Measurements from ENCODE around the gene LRP3. TPM values are rescaled to one million over a fixed set of nuclear protein-coding genes. Genes with fewer than 3 reads are reported as not detected.

Gene LRP3
- total RNA-seq, 1 donor from 2014 or later: 19.3 TPM

DNA sequence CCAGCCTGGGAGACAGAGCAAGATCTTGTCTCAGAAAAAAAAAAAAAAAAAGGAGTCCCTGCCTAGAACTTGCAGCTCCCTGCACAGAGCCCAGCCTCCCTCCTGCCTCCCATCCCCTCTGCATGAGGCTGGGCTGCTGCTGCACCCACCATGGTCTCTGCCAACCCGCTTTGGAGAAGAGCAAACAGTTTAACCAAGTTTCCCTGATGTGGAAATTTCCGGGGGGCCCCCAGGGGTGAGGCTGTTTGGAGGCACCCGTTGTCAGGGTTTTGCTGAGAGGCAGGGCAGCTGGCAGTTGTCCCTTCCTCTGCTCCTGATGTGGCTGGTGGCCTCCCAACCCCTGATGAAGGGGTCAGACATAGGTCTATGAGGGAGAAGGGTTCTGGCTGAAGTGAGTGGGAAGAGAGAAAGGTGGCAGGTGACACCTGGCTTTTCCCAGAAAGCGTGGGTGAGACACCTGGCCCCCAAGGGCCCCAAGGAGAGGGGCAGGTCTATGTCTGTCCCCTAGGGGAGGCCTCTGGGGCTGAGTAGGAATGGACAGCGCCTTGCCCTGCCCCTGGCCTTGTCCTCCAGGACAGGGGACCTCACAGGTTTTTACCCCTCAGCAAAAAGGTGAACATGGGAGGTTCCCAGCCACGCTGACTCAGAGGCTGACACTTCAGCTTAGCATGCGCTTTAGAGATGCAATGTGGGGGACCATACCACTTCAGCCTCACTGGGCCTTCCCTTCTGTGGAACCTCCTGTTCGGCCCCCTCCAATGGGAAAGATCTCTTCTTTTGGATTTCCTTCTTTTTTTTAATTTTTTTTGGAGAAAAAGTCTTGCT is 5.5 kb downstream of the LRP3 start:
- Histone ChIP-seq H3K27ac (ENCODE audit: low read depth, low read length) (no peak overlapping the region), H3K4me1 (ENCODE audit: control insufficient read depth in 3 of 3, insufficient read depth in 3 of 3, low read length in 3 of 3) (peaks cover 0 to 11% (median 9%) of the 10 kb centered on the region in 3 donors), H3K27me3 (ENCODE audit: control insufficient read depth in 3 of 3, insufficient read depth in 3 of 3, low read length in 3 of 3) (no peaks in the 10 kb centered on the region), H3K4me3 (ENCODE audit: low read length in 3 of 3) (no peak overlapping the region), H3K9ac (ENCODE audit: low read depth in 1 of 3, low read length in 3 of 3) (no peak overlapping the region), H3K9me3 (ENCODE audit: control insufficient read depth in 3 of 3, low read length in 3 of 3) (no peaks in the 10 kb centered on the region), H3K36me3 (ENCODE audit: control insufficient read depth in 3 of 3, insufficient read depth in 3 of 3, low read length in 3 of 3) (peaks cover 20 to 27% (median 20%) of the 10 kb centered on the region in 3 donors)

DNA sequence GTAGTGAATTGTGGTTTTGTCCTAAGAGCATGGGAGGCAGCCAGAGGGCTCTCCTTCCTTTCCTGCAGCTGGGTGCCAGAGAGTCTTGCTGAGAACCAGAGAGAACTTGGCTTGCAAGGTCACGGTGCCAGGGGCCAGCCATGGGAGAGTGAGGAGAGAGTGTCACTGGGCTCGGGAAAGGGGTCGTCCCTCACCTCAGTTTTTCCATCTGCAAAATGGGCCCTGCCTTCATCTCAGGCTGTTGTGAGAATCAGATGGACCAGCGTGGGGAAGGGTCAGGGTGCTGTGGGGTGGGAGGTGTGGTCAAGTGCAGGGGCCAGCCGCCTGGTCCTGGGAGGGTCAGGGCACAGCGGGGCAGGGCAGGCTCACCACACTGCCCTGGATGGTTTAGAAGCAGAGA is 7.3 kb downstream of the LRP3 start:
- H3K27ac ChIP-seq (ENCODE audit: low read depth, low read length): no peak overlapping the region
- no peaks in the 10 kb centered on the region for H3K27me3 ChIP-seq (ENCODE audit: control insufficient read depth in 3 of 3, insufficient read depth in 3 of 3, low read length in 3 of 3)
- H3K36me3 ChIP-seq (ENCODE audit: control insufficient read depth in 3 of 3, insufficient read depth in 3 of 3, low read length in 3 of 3): peaks cover 25 to 34% (median 28%) of the 10 kb centered on the region in 3 donors
- no peaks in the 10 kb centered on the region for H3K4me1 ChIP-seq (ENCODE audit: control insufficient read depth in 3 of 3, insufficient read depth in 3 of 3, low read length in 3 of 3)
- H3K9me3 ChIP-seq (ENCODE audit: control insufficient read depth in 3 of 3, low read length in 3 of 3): no peaks in the 10 kb centered on the region
- no peak overlapping the region for H3K9ac ChIP-seq (ENCODE audit: low read depth in 1 of 3, low read length in 3 of 3)
- H3K4me3 ChIP-seq (ENCODE audit: low read length in 3 of 3): no peak overlapping the region

DNA sequence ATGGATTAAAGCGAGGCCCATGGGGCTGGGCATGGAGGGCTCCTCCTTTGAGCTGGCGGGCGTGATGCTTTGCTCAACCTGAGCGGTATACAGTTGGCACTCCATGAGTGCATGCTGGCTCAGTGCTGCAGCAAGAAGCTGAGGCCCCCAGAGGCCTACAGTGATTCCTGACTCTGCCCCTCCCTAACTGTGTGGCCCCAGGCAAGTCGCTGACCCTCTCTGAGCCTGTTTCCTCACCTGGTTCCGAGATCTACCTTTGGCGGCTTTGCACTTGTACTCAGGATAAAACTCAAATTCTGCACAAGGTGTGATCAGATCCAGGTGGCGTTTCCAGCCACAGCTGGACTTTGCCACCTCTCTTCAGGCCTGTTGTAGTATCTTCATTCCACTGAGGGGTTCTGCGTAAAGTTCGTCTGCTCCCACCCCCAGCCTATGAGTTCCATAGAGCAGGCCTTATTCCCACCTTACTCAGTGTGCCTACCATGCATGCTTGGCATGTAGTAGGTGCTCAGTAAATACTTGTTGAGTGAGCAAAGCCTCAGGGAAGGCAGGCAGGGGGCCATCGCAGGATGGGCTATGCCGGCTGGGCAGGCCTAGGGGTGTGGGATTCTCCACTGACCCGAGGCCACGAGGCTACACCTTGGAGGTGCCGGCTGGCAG is 7.9 kb downstream of the LRP3 start:
- H3K4me3 ChIP-seq (ENCODE audit: low read length in 3 of 3): no peak overlapping the region
- H3K36me3 ChIP-seq (ENCODE audit: control insufficient read depth in 3 of 3, insufficient read depth in 3 of 3, low read length in 3 of 3): peaks cover 20 to 32% (median 28%) of the 10 kb centered on the region in 3 donors
- no peaks in the 10 kb centered on the region for H3K9me3 ChIP-seq (ENCODE audit: control insufficient read depth in 3 of 3, low read length in 3 of 3)
- no peak overlapping the region for H3K27ac ChIP-seq (ENCODE audit: low read depth, low read length)
- H3K27me3 ChIP-seq (ENCODE audit: control insufficient read depth in 3 of 3, insufficient read depth in 3 of 3, low read length in 3 of 3): no peaks in the 10 kb centered on the region
- H3K4me1 ChIP-seq (ENCODE audit: control insufficient read depth in 3 of 3, insufficient read depth in 3 of 3, low read length in 3 of 3): no peaks in the 10 kb centered on the region
- no peak overlapping the region for H3K9ac ChIP-seq (ENCODE audit: low read depth in 1 of 3, low read length in 3 of 3)

DNA sequence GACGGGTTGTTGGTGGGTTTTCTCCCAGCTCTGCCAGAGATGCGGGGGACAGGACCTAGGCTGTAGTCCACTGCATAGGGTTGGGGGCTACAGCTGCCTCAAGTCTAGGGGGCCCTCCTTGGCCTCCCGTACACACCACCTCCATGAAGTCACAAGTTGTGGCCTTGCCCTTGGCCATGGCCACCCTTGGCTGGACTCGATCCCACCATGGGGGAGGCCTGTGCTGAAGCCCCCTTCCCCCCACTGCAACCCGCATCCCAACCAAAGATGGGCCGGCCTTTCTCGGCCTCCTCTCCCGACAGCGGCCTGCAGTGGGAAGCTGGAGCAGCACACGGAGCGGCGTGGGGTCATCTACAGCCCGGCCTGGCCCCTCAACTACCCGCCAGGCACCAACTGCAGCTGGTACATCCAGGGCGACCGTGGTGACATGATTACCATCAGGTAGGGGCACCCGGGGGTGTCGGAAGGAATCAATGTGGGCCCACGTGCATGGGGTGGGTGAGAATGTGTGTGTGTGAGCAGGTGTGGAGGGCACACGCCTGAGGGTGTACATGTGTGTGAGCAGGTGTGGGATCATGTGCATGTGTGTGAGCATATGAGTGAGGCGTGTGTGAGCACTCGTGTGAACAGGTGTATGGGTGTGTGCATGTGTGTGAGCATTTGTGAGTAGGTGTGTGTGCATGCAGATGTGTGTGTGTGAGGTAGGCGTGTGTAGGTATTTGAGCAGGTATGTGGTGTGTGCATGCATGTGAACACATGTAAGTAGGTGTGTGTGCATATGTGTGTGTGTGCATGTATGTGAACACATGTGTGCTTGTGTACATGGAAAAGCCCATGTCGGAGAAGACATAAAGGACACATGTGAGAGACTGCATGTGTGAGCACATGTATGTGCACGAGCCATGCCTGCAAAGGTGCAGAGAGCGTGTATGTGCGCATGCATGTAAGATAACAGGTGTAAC is 8.7 kb downstream of the LRP3 start:
- Histone ChIP-seq H3K9me3 (ENCODE audit: control insufficient read depth in 3 of 3, low read length in 3 of 3) (no peaks in the 10 kb centered on the region), H3K27me3 (ENCODE audit: control insufficient read depth in 3 of 3, insufficient read depth in 3 of 3, low read length in 3 of 3) (no peaks in the 10 kb centered on the region), H3K4me3 (ENCODE audit: low read length in 3 of 3) (no peak overlapping the region), H3K27ac (ENCODE audit: low read depth, low read length) (no peak overlapping the region), H3K36me3 (ENCODE audit: control insufficient read depth in 3 of 3, insufficient read depth in 3 of 3, low read length in 3 of 3) (peaks cover 20 to 31% (median 28%) of the 10 kb centered on the region in 3 donors), H3K9ac (ENCODE audit: low read depth in 1 of 3, low read length in 3 of 3) (no peak overlapping the region), H3K4me1 (ENCODE audit: control insufficient read depth in 3 of 3, insufficient read depth in 3 of 3, low read length in 3 of 3) (no peaks in the 10 kb centered on the region)

DNA sequence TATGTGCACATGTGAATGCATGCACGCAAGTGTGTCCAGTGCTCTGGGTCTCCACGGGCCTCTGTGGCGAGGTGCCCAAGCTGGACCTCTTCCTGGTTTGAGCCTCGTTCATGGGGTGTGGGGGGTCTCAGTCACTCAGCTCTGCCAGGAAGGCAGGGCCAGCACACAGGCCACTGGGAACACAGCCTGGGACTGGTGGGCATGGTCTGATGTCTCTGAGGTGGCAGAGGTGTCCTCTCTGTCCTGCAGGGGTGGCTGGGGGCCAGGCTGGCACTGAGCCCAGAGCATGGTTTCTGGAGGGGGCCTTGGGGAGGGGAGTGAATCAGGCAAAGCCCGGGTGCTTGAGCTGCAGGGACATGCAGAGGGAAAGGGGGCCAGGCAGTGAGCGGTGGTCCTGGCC is 9.4 kb downstream of the LRP3 start:
- H3K9ac ChIP-seq (ENCODE audit: low read depth in 1 of 3, low read length in 3 of 3): no peak overlapping the region
- peaks cover 13 to 27% (median 27%) of the 10 kb centered on the region in 3 donors for H3K36me3 ChIP-seq (ENCODE audit: control insufficient read depth in 3 of 3, insufficient read depth in 3 of 3, low read length in 3 of 3)
- H3K4me1 ChIP-seq (ENCODE audit: control insufficient read depth in 3 of 3, insufficient read depth in 3 of 3, low read length in 3 of 3): no peaks in the 10 kb centered on the region
- H3K4me3 ChIP-seq (ENCODE audit: low read length in 3 of 3): no peak overlapping the region
- H3K9me3 ChIP-seq (ENCODE audit: control insufficient read depth in 3 of 3, low read length in 3 of 3): no peaks in the 10 kb centered on the region
- no peak overlapping the region for H3K27ac ChIP-seq (ENCODE audit: low read depth, low read length)
- no peaks in the 10 kb centered on the region for H3K27me3 ChIP-seq (ENCODE audit: control insufficient read depth in 3 of 3, insufficient read depth in 3 of 3, low read length in 3 of 3)

DNA sequence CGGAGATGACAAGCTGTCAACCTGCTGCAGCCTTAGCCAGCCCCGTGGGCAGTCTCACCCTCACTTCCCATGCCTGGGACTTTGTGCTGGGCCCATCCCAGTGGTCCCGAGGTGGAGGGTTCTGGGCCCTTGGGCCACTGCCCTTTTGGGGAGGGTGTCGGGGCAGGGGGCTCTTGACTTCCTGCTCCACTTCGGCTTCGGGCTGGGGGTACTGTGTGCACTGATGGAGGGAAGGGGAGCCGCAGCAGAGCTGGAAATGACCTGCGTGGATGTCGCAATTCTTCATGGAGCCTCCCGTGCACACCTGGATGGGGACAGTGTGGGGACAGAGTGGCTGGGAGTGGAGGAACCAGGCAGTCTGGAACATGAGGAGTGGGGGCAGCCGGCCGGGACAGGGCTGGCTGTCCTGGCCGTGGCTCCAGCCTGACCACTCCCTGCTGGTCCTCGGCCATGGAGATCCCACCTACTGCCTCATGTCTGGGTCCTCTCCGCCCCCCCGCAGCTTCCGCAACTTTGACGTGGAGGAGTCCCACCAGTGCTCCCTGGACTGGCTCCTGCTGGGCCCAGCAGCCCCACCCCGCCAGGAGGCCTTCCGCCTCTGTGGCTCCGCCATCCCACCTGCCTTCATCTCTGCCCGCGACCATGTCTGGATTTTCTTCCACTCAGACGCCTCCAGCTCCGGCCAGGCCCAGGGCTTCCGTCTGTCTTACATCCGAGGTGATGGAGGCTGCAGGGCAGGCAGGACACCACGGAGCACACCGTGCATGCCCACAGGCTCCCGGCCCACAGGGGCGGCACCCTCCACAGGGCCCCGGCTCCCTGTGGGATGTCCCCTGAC is 10.2 kb downstream of the LRP3 start:
- Histone ChIP-seq H3K4me3 (ENCODE audit: low read length in 3 of 3) (no peak overlapping the region), H3K9me3 (ENCODE audit: control insufficient read depth in 3 of 3, low read length in 3 of 3) (no peaks in the 10 kb centered on the region), H3K4me1 (ENCODE audit: control insufficient read depth in 3 of 3, insufficient read depth in 3 of 3, low read length in 3 of 3) (no peaks in the 10 kb centered on the region), H3K27me3 (ENCODE audit: control insufficient read depth in 3 of 3, insufficient read depth in 3 of 3, low read length in 3 of 3) (no peaks in the 10 kb centered on the region), H3K27ac (ENCODE audit: low read depth, low read length) (no peak overlapping the region), H3K9ac (ENCODE audit: low read depth in 1 of 3, low read length in 3 of 3) (no peak overlapping the region), H3K36me3 (ENCODE audit: control insufficient read depth in 3 of 3, insufficient read depth in 3 of 3, low read length in 3 of 3) (peaks cover 13 to 24% (median 21%) of the 10 kb centered on the region in 3 donors)

DNA sequence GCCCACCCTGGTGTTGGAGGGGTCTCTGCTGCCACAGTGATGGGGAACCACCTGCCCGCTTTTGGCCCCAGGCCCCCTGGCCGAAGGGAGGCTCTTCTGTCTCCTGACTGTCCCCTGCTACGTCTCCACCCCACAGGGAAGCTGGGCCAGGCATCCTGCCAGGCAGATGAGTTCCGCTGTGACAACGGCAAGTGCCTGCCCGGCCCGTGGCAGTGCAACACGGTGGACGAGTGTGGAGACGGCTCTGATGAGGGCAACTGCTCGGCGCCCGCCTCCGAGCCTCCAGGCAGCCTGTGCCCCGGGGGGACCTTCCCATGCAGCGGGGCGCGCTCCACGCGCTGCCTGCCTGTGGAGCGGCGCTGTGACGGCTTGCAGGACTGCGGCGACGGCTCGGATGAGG is 11.0 kb downstream of the LRP3 start:
- H3K36me3 ChIP-seq (ENCODE audit: control insufficient read depth in 3 of 3, insufficient read depth in 3 of 3, low read length in 3 of 3): peaks cover 13 to 24% (median 21%) of the 10 kb centered on the region in 3 donors

DNA sequence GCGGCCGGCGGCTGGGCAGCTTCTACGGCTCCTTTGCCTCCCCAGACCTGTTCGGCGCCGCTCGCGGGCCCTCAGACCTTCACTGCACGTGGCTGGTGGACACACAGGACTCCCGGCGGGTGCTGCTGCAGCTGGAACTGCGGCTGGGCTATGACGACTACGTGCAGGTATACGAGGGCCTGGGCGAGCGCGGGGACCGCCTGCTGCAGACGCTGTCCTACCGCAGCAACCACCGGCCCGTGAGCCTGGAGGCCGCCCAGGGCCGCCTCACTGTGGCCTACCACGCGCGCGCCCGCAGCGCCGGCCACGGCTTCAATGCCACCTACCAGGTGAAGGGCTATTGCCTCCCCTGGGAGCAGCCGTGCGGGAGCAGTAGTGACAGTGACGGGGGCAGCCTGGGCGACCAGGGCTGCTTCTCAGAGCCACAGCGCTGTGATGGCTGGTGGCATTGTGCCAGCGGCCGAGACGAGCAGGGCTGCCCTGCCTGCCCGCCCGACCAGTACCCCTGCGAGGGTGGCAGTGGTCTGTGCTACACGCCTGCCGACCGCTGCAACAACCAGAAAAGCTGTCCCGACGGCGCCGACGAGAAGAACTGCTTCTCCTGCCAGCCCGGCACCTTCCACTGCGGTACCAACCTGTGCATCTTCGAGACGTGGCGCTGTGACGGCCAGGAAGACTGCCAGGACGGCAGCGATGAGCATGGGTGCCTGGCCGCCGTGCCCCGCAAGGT is 11.6 kb downstream of the LRP3 start:
- no peaks in the 10 kb centered on the region for H3K9me3 ChIP-seq (ENCODE audit: control insufficient read depth in 3 of 3, low read length in 3 of 3)
- no peaks in the 10 kb centered on the region for H3K27me3 ChIP-seq (ENCODE audit: control insufficient read depth in 3 of 3, insufficient read depth in 3 of 3, low read length in 3 of 3)
- H3K4me1 ChIP-seq (ENCODE audit: control insufficient read depth in 3 of 3, insufficient read depth in 3 of 3, low read length in 3 of 3): no peaks in the 10 kb centered on the region
- H3K9ac ChIP-seq (ENCODE audit: low read depth in 1 of 3, low read length in 3 of 3): no peak overlapping the region
- no peak overlapping the region for H3K27ac ChIP-seq (ENCODE audit: low read depth, low read length)
- no peak overlapping the region for H3K4me3 ChIP-seq (ENCODE audit: low read length in 3 of 3)
- H3K36me3 ChIP-seq (ENCODE audit: control insufficient read depth in 3 of 3, insufficient read depth in 3 of 3, low read length in 3 of 3): peaks cover 13 to 24% (median 21%) of the 10 kb centered on the region in 3 donors

More for the DNA sequence above, 11.0 kb downstream of the LRP3 start:
- H3K27me3 ChIP-seq (ENCODE audit: control insufficient read depth in 3 of 3, insufficient read depth in 3 of 3, low read length in 3 of 3): no peaks in the 10 kb centered on the region
- H3K9ac ChIP-seq (ENCODE audit: low read depth in 1 of 3, low read length in 3 of 3): no peak overlapping the region
- no peaks in the 10 kb centered on the region for H3K4me1 ChIP-seq (ENCODE audit: control insufficient read depth in 3 of 3, insufficient read depth in 3 of 3, low read length in 3 of 3)
- H3K9me3 ChIP-seq (ENCODE audit: control insufficient read depth in 3 of 3, low read length in 3 of 3): no peaks in the 10 kb centered on the region
- no peak overlapping the region for H3K27ac ChIP-seq (ENCODE audit: low read depth, low read length)
- H3K4me3 ChIP-seq (ENCODE audit: low read length in 3 of 3): no peak overlapping the region
